ENCODE data around the gene CCS.

- TF ChIP-seq, protein P1, sequence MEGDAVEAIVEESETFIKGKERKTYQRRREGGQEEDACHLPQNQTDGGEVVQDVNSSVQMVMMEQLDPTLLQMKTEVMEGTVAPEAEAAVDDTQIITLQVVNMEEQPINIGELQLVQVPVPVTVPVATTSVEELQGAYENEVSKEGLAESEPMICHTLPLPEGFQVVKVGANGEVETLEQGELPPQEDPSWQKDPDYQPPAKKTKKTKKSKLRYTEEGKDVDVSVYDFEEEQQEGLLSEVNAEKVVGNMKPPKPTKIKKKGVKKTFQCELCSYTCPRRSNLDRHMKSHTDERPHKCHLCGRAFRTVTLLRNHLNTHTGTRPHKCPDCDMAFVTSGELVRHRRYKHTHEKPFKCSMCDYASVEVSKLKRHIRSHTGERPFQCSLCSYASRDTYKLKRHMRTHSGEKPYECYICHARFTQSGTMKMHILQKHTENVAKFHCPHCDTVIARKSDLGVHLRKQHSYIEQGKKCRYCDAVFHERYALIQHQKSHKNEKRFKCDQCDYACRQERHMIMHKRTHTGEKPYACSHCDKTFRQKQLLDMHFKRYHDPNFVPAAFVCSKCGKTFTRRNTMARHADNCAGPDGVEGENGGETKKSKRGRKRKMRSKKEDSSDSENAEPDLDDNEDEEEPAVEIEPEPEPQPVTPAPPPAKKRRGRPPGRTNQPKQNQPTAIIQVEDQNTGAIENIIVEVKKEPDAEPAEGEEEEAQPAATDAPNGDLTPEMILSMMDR (IDR thresholded peaks at IDR 0.05; ENCODE audit: insufficient read depth, low read length, poor library complexity, severe bottlenecking), result no peak
- no peak for TF ChIP-seq EZH2phosphoT487 (conservative IDR thresholded peaks at IDR 0.05; ENCODE audit: low read length)
These were observed 31.5 kb downstream of the CCS start for GRCh38 chr11:66624450-66624849.
